ELR (cell line): Measurements from ENCODE around the gene IMPDH2.

Experiments used
- DNase-seq: peaks from one replicate; pipeline ENCODE4 v3.0.0-alpha.2; 2015; ENCODE audit warnings: low read depth

Gene IMPDH2

GRCh38 chr3:48980295-48980694, 48.9 kb downstream of the IMPDH2 start:
- no peak for DNase-seq

GRCh38 chr3:48979451-48979850, 49.7 kb downstream of the IMPDH2 start:
- DNase-seq: no peak
